T47D (cell line): ENCODE results near the gene MRPS12.

Experiments
- DNase-seq, 2 experiments: peaks; one replicate each; pipeline versions ENCODE4 v3.0.0 to v3.0.0-alpha.2; 2011 to 2012; ENCODE audit warnings: low read depth in 1 of 2, low spot score in 1 of 2
- JUND ChIP-seq: IDR thresholded peaks from 2 replicates; pipeline ENCODE4 v1.6.1; 2012; ENCODE audit warnings: low read depth
- in situ Hi-C: cut with HindIII; loops from 2 replicates; pipeline ENCODE4 v1.10.0; 2016; ENCODE audit warnings: low sequenced_read_pairs, low pct_unique_long_range_greater_than_20kb

The MRPS12 gene

GRCh38 chr19:38900743-38901190, 30.0 kb upstream of the MRPS12 start:
- no peak for TF ChIP-seq JUND
- in situ Hi-C loops, result no loop called here
- DNase-seq, result no peak

- TF ChIP-seq JUND, result no peak
- in situ Hi-C loops, result no loop called here
- no peak for DNase-seq
These were observed 29.1 kb upstream of the MRPS12 start for GRCh38 chr19:38901683-38902082.

- DNase-seq, result no peak
- TF ChIP-seq JUND, result no peak
- in situ Hi-C loops, result no loop called here
These were observed 25.9 kb upstream of the MRPS12 start for GRCh38 chr19:38904581-38905539.

- no peak for DNase-seq
- in situ Hi-C loops, result no loop called here
- no peak for TF ChIP-seq JUND
These were observed 25.1 kb upstream of the MRPS12 start for GRCh38 chr19:38905620-38906019.

- in situ Hi-C loops, result no loop called here
- DNase-seq, result no peak
- no peak for TF ChIP-seq JUND
These were observed 23.5 kb upstream of the MRPS12 start for GRCh38 chr19:38907227-38907626.

GRCh38 chr19:38907670-38908069, 23.1 kb upstream of the MRPS12 start:
- no peak for DNase-seq
- in situ Hi-C loops, result no loop called here
- TF ChIP-seq JUND, result no peak

- no peak for DNase-seq
- in situ Hi-C loops, result no loop called here
- no peak for TF ChIP-seq JUND
These were observed 21.8 kb upstream of the MRPS12 start for GRCh38 chr19:38908911-38909310.

- in situ Hi-C loops, result no loop called here
- DNase-seq, result no peak
- TF ChIP-seq JUND, result no peak
These were observed 20.3 kb upstream of the MRPS12 start for GRCh38 chr19:38910488-38910887.

GRCh38 chr19:38911388-38912001, 19.2 kb upstream of the MRPS12 start:
- no peak for DNase-seq
- in situ Hi-C loops, result no loop called here
- no peak for TF ChIP-seq JUND

GRCh38 chr19:38912600-38913514, 17.9 kb upstream of the MRPS12 start:
- in situ Hi-C loops, result no loop called here
- TF ChIP-seq JUND, result no peak

GRCh38 chr19:38913958-38914357, 16.8 kb upstream of the MRPS12 start:
- in situ Hi-C loops, result no loop called here

More at GRCh38 chr19:38912600-38913514, 17.9 kb upstream of the MRPS12 start:
- DNase-seq, result no peak

More at GRCh38 chr19:38913958-38914357, 16.8 kb upstream of the MRPS12 start:
- TF ChIP-seq JUND, result no peak
- DNase-seq, result no peak
